ENCODE results near the gene NBEAL1.
"Not testable (repeated sequence)": the region's sequence is repeated elsewhere in the genome, so short reads cannot be mapped to it uniquely, and the experiment has no call there.

The NBEAL1 gene

GRCh38 chr2:203014456-203015199, at the start of gene NBEAL1:
TSS of gene NBEAL1 (plus strand) at chr2:203014875. CDS start at chr2:203016385, 1,510 bp downstream.
- peak; percentile 98 for DNase-seq (ENCODE audit: low spot score)

- DNase-seq (ENCODE audit: low spot score), result no peak
Measured at GRCh38 chr2:202965810-202966460, 48.7 kb upstream of the NBEAL1 start.

GRCh38 chr2:202969404-202969803, 45.3 kb upstream of the NBEAL1 start:
- DNase-seq (ENCODE audit: low spot score), result not testable (repeated sequence)

- DNase-seq (ENCODE audit: low spot score), result no peak
Measured at GRCh38 chr2:202976809-202977208, 37.9 kb upstream of the NBEAL1 start.

GRCh38 chr2:202982779-202983491, 31.7 kb upstream of the NBEAL1 start:
- DNase-seq (ENCODE audit: low spot score), result no peak

- no peak for DNase-seq (ENCODE audit: low spot score)
Measured at GRCh38 chr2:202989749-202990148, 24.9 kb upstream of the NBEAL1 start.

- no peak for DNase-seq (ENCODE audit: low spot score)
Measured at GRCh38 chr2:202990501-202990900, 24.2 kb upstream of the NBEAL1 start.

- DNase-seq (ENCODE audit: low spot score), result not testable (repeated sequence)
Measured at GRCh38 chr2:202997113-202997512, 17.6 kb upstream of the NBEAL1 start.

GRCh38 chr2:203002054-203002821, 12.4 kb upstream of the NBEAL1 start:
- DNase-seq (ENCODE audit: low spot score), result peak; percentile 17

- DNase-seq (ENCODE audit: low spot score), result no peak
Measured at GRCh38 chr2:203003716-203004115, 11.0 kb upstream of the NBEAL1 start.

GRCh38 chr2:203016716-203017115, 2.0 kb downstream of the NBEAL1 start:
- no peak for DNase-seq (ENCODE audit: low spot score)

- no peak for DNase-seq (ENCODE audit: low spot score)
Measured at GRCh38 chr2:203018181-203018580, 3.5 kb downstream of the NBEAL1 start.

- no peak for DNase-seq (ENCODE audit: low spot score)
Measured at GRCh38 chr2:203019142-203019541, 4.5 kb downstream of the NBEAL1 start.

GRCh38 chr2:203021991-203022390, 7.3 kb downstream of the NBEAL1 start:
- no peak for DNase-seq (ENCODE audit: low spot score)

GRCh38 chr2:203022751-203023150, 8.1 kb downstream of the NBEAL1 start:
- DNase-seq (ENCODE audit: low spot score), result no peak

GRCh38 chr2:203025592-203025991, 10.9 kb downstream of the NBEAL1 start:
- DNase-seq (ENCODE audit: low spot score), result no peak

- DNase-seq (ENCODE audit: low spot score), result no peak
Measured at GRCh38 chr2:203030545-203030944, 15.9 kb downstream of the NBEAL1 start.

GRCh38 chr2:203030991-203031390, 16.3 kb downstream of the NBEAL1 start:
- DNase-seq (ENCODE audit: low spot score), result no peak

GRCh38 chr2:203033395-203033794, 18.7 kb downstream of the NBEAL1 start:
- no peak for DNase-seq (ENCODE audit: low spot score)

- peak; percentile 30 for DNase-seq (ENCODE audit: low spot score)
Measured at GRCh38 chr2:203035879-203036470, 21.3 kb downstream of the NBEAL1 start.

- no peak for DNase-seq (ENCODE audit: low spot score)
Measured at GRCh38 chr2:203037026-203037425, 22.4 kb downstream of the NBEAL1 start.

- DNase-seq (ENCODE audit: low spot score), result no peak
Measured at GRCh38 chr2:203038586-203038985, 23.9 kb downstream of the NBEAL1 start.
